CD4-positive, alpha-beta T cell treated with Interleukin-15 for 1 hour (primary cell): ENCODE results near the gene PER1.
"Not testable (repeated sequence)": the region's sequence is repeated elsewhere in the genome, so short reads cannot be mapped to it uniquely, and the experiment has no call there.

Experiments used
- DNase-seq: peaks from one replicate; pipeline ENCODE4 v3.0.0-alpha.2; 2020

Gene PER1

GRCh38 chr17:8152112-8152775 lies at the start of gene PER1:
TSS of gene PER1 (minus strand) at chr17:8152404. CDS start at chr17:8150706, 1,698 bp downstream.
- peak; percentile 95 for DNase-seq

- DNase-seq, result peak; percentile 76
These were observed 40.0 kb upstream of the PER1 start for GRCh38 chr17:8192070-8192815.

- DNase-seq, result no peak
These were observed 38.3 kb upstream of the PER1 start for GRCh38 chr17:8190506-8190905.

GRCh38 chr17:8189711-8190477 lies 37.7 kb upstream of the PER1 start, which contains the start of gene BORCS6:
TSS of gene BORCS6 (minus strand) at chr17:8190180. CDS start at chr17:8190140, 40 bp downstream.
- DNase-seq, result peak; percentile 98

GRCh38 chr17:8189041-8189710 lies 37.0 kb upstream of the PER1 start:
- DNase-seq, result no peak

GRCh38 chr17:8188263-8188839 lies 36.1 kb upstream of the PER1 start:
- DNase-seq, result no peak

- DNase-seq, result peak; percentile 87
These were observed 35.5 kb upstream of the PER1 start for GRCh38 chr17:8187517-8188262.

- peak; percentile 95 for DNase-seq
These were observed 34.7 kb upstream of the PER1 start for GRCh38 chr17:8186787-8187516.

- no peak for DNase-seq
These were observed 34.2 kb upstream of the PER1 start for GRCh38 chr17:8186446-8186786.

GRCh38 chr17:8185582-8186445 lies 33.6 kb upstream of the PER1 start:
- peak; percentile 90 for DNase-seq

GRCh38 chr17:8176998-8177731 lies 25.0 kb upstream of the PER1 start:
- no peak for DNase-seq

- peak; percentile 88 for DNase-seq
These were observed 24.2 kb upstream of the PER1 start, which contains the start of gene TMEM107 for GRCh38 chr17:8176197-8176940. TSS of gene TMEM107 (minus strand) at chr17:8176380. CDS start at chr17:8176286, 94 bp downstream.

- no peak for DNase-seq
These were observed 23.6 kb upstream of the PER1 start for GRCh38 chr17:8175795-8176196.

GRCh38 chr17:8173871-8174322 lies 21.7 kb upstream of the PER1 start:
- DNase-seq, result no peak

- DNase-seq, result peak; percentile 91
These were observed 21.1 kb upstream of the PER1 start for GRCh38 chr17:8173056-8173870.

- DNase-seq, result not testable (repeated sequence)
These were observed 18.0 kb upstream of the PER1 start for GRCh38 chr17:8170186-8170585.

- no peak for DNase-seq
These were observed 15.3 kb upstream of the PER1 start for GRCh38 chr17:8167526-8167925.

- no peak for DNase-seq
These were observed 14.5 kb upstream of the PER1 start for GRCh38 chr17:8166731-8167130.
